Measurements from ENCODE around the gene CARF.

DNA sequence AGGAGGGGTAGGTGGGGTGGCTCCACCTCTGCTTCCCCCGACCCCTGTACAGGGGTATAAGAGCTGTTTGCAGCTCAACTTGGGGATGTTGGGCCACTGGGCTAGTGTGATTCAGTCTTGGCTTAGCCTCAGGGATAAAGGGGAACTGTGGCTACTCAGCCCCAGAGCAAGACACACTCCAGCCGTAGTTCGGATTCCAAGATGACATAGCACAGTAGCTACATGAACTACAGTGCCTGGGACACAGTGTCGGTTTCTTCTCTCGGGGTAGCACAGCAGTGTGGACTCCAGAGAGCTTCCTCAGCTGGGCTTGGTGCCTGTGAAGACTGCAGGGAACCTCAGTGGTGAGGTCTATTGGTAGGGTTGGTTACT is 21.1 kb downstream of the CARF start:
- no peak for TF ChIP-seq CHD2 (IDR thresholded peaks at IDR 0.05; ENCODE audit: low read length, partially characterized antibody)
- TF ChIP-seq, protein P1, sequence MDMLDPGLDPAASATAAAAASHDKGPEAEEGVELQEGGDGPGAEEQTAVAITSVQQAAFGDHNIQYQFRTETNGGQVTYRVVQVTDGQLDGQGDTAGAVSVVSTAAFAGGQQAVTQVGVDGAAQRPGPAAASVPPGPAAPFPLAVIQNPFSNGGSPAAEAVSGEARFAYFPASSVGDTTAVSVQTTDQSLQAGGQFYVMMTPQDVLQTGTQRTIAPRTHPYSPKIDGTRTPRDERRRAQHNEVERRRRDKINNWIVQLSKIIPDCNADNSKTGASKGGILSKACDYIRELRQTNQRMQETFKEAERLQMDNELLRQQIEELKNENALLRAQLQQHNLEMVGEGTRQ (IDR thresholded peaks at IDR 0.05; ENCODE audit: borderline replicate concordance, low read depth, low read length): no peak
- no peak for TF ChIP-seq POLR2AphosphoS5 (IDR thresholded peaks at IDR 0.05; ENCODE audit: low read depth, low read length)
- TF ChIP-seq, protein P2, sequence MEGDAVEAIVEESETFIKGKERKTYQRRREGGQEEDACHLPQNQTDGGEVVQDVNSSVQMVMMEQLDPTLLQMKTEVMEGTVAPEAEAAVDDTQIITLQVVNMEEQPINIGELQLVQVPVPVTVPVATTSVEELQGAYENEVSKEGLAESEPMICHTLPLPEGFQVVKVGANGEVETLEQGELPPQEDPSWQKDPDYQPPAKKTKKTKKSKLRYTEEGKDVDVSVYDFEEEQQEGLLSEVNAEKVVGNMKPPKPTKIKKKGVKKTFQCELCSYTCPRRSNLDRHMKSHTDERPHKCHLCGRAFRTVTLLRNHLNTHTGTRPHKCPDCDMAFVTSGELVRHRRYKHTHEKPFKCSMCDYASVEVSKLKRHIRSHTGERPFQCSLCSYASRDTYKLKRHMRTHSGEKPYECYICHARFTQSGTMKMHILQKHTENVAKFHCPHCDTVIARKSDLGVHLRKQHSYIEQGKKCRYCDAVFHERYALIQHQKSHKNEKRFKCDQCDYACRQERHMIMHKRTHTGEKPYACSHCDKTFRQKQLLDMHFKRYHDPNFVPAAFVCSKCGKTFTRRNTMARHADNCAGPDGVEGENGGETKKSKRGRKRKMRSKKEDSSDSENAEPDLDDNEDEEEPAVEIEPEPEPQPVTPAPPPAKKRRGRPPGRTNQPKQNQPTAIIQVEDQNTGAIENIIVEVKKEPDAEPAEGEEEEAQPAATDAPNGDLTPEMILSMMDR (IDR thresholded peaks at IDR 0.05): no peak
- TF ChIP-seq MAX (IDR thresholded peaks at IDR 0.05; ENCODE audit: low read depth): no peak
- no peak for TF ChIP-seq EZH2phosphoT487 (IDR thresholded peaks at IDR 0.05; ENCODE audit: borderline replicate concordance, low read depth)
- no peak for TF ChIP-seq TCF12 (IDR thresholded peaks at IDR 0.05)
- no peak for TF ChIP-seq EP300 (IDR thresholded peaks at IDR 0.05; ENCODE audit: borderline replicate concordance in 1 of 2, low read depth in 1 of 2, low read length in 1 of 2)

Measured in SK-N-SH (cell line).